GM12878 (cell line): ENCODE results near the gene SELPLG. TPM values are rescaled to one million over a fixed set of nuclear protein-coding genes. Genes with fewer than 3 reads are reported as not detected.

Experiments
- BHLHE40 ChIP-seq, 2 experiments: fragments of 450-650 bp in 1 of 2; IDR thresholded peaks; 2 replicates each; pipeline ENCODE4 v1.6.1; 2011 to 2017; ENCODE audit warnings: low read depth in 2 of 2, borderline replicate concordance in 1 of 2, improper control_type of control experiment in 1 of 2, low read length in 1 of 2, mild to moderate bottlenecking in 1 of 2
- BMI1 ChIP-seq: fragments of 450-650 bp; IDR thresholded peaks from 2 replicates; pipeline ENCODE4 v1.6.1; 2016; ENCODE audit warnings: mild to moderate bottlenecking, moderate library complexity, borderline replicate concordance
- CHD2 ChIP-seq: IDR thresholded peaks from 2 replicates; pipeline ENCODE4 v1.6.1; 2011; ENCODE audit warnings: low read depth, low read length, improper control_type of control experiment, borderline replicate concordance
- EGR1 ChIP-seq, 2 experiments: IDR thresholded peaks; 1 replicate in 1 of 2; 2 replicates in 1 of 2; pipeline ENCODE4 v1.6.1; 2011 to 2012; ENCODE audit warnings: low read depth in 2 of 2, low read length in 2 of 2, borderline replicate concordance in 1 of 2, mild to moderate bottlenecking in 1 of 2, moderate library complexity in 1 of 2
- IKZF2 ChIP-seq, 2 experiments: fragments of 450-650 bp; IDR thresholded peaks; 2 replicates each; pipeline ENCODE4 v1.6.1; 2017; ENCODE audit warnings: mild to moderate bottlenecking in 2 of 2, moderate library complexity in 2 of 2
- NBN ChIP-seq: fragments of 450-650 bp; IDR thresholded peaks from 2 replicates; pipeline ENCODE4 v1.6.1; 2016
- POLR2A ChIP-seq: IDR thresholded peaks from 2 replicates; pipeline ENCODE4 v1.6.1; 2011; ENCODE audit warnings: low read depth, mild to moderate bottlenecking, low read length
- SMC3 ChIP-seq: IDR thresholded peaks from 2 replicates; pipeline ENCODE4 v1.6.1; 2011; ENCODE audit warnings: low read length, improper control_type of control experiment, borderline replicate concordance
- SPI1 ChIP-seq: IDR thresholded peaks from 2 replicates; pipeline ENCODE4 v1.6.1; 2011; ENCODE audit warnings: low read depth, mild to moderate bottlenecking, low read length, moderate library complexity, borderline replicate concordance; ENCODE audit not compliant: insufficient read depth
- ZNF274 ChIP-seq: IDR thresholded peaks from one replicate; pipeline ENCODE4 v1.8.0; 2011; ENCODE audit not compliant: insufficient read length, insufficient read depth
- polyA plus RNA-seq, 11 experiments: library from polyadenylated mRNA; depleted of rRNA in 4 of 11; unstranded in 6 of 11; stranded (reverse) in 5 of 11; fragments of >200 nt; fragmentation: Nextera tagmentation in 4 of 11; fragmentation: Illumina TruSeq in 1 of 11; extraction: Ambion mirVana in 4 of 11; extraction: Trizol in 1 of 11; gene quantifications; 1 replicate in 1 of 11; 2 replicates in 10 of 11; pipeline versions ENCODE4 v1.2.1 to v1.2.3, GENCODE V29; 2011 to 2016; ENCODE audit warnings: inconsistent platforms in 2 of 11, missing spikeins in 2 of 11, low read depth in 1 of 11
- total RNA-seq, 4 experiments: library from RNA; depleted of rRNA in 3 of 4; stranded (reverse); fragments of >200 nt in 3 of 4; fragmentation: Illumina TruSeq in 1 of 4; extraction: Trizol in 1 of 4; gene quantifications; 2 replicates each; pipeline versions ENCODE4 v1.2.1 to v1.2.3, GENCODE V29; 2013 to 2021
- TF ChIP-seq, protein P1 (sequence below): fragments of 450-650 bp; IDR thresholded peaks from 2 replicates; pipeline ENCODE4 v1.6.1; 2017; ENCODE audit warnings: antibody characterized with exemption, mild to moderate bottlenecking, moderate library complexity
- TF ChIP-seq, protein P2 (sequence below): IDR thresholded peaks from 2 replicates; pipeline ENCODE4 v1.6.1; 2012; ENCODE audit warnings: low read depth, low read length, improper control_type of control experiment
- TF ChIP-seq, protein P3 (sequence below), 3 experiments: IDR thresholded peaks in 2 of 3; conservative IDR thresholded peaks in 1 of 3; 2 replicates each; pipeline ENCODE4 v1.5.1; 2011; ENCODE audit warnings: low read depth in 3 of 3, low read length in 3 of 3, mild to moderate bottlenecking in 3 of 3, control low read depth in 2 of 3, moderate library complexity in 2 of 3, inconsistent platforms in 1 of 3, mixed read lengths in 1 of 3; ENCODE audit not compliant: control insufficient read depth in 2 of 3, insufficient read depth in 1 of 3; ENCODE audit errors: extremely low read depth in 1 of 3
- TF ChIP-seq, protein P4 (sequence below): fragments of 450-650 bp; IDR thresholded peaks from 2 replicates; pipeline ENCODE4 v1.6.1; 2017; ENCODE audit warnings: mild to moderate bottlenecking, low read depth, inconsistent platforms; ENCODE audit not compliant: poor library complexity, severe bottlenecking
- TF ChIP-seq, protein P5 (sequence below): fragments of 450-650 bp; IDR thresholded peaks from 2 replicates; pipeline ENCODE4 v1.6.1; 2017; ENCODE audit warnings: mild to moderate bottlenecking

The SELPLG gene
- total and polyA plus RNA-seq, 10 of the 15 experiments (the other 5 are each of a cell fraction or from before 2014, with no cell fraction given): 3.2 to 32.3 (median 23.9) TPM

DNA sequence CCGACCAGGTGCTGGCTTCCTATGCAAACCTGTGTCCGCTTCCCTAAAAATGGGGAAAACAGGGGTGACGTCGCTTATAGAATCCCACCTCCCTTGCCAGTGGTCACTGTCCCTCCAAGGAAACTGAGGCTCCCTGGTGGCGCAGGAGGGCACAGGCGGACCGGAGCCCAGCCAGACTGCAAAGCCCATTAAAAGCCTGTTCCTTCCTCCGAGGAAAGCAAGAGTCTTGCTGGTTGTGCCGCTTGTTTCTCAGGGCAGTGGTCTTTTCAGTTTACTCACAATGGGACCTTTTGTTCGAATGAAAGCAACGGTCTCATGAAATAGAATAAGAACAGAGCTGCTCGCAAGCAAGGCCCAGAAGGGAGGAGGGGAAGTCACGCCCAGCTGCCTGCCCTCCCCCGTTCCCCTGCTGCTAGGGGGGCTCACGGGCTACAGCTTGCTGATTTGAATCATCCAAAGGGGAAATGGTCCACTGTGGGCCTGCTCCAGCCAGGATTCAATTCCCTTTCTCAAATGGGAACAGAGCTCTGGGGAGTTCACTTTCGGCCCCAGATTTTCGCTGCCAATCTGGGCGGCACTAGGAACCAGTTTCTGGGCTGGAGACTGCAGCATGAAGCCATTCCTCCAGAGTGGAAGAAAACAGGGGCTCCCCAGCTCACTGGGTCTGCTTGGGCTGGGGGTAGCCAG, 4.6 kb upstream of the SELPLG start (continued):
- TF ChIP-seq, protein P1, sequence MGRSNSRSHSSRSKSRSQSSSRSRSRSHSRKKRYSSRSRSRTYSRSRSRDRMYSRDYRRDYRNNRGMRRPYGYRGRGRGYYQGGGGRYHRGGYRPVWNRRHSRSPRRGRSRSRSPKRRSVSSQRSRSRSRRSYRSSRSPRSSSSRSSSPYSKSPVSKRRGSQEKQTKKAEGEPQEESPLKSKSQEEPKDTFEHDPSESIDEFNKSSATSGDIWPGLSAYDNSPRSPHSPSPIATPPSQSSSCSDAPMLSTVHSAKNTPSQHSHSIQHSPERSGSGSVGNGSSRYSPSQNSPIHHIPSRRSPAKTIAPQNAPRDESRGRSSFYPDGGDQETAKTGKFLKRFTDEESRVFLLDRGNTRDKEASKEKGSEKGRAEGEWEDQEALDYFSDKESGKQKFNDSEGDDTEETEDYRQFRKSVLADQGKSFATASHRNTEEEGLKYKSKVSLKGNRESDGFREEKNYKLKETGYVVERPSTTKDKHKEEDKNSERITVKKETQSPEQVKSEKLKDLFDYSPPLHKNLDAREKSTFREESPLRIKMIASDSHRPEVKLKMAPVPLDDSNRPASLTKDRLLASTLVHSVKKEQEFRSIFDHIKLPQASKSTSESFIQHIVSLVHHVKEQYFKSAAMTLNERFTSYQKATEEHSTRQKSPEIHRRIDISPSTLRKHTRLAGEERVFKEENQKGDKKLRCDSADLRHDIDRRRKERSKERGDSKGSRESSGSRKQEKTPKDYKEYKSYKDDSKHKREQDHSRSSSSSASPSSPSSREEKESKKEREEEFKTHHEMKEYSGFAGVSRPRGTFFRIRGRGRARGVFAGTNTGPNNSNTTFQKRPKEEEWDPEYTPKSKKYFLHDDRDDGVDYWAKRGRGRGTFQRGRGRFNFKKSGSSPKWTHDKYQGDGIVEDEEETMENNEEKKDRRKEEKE: 0 out of 2 replicates have a peak, but pooled peaks have one; percentile 2
- TF ChIP-seq, protein P2, sequence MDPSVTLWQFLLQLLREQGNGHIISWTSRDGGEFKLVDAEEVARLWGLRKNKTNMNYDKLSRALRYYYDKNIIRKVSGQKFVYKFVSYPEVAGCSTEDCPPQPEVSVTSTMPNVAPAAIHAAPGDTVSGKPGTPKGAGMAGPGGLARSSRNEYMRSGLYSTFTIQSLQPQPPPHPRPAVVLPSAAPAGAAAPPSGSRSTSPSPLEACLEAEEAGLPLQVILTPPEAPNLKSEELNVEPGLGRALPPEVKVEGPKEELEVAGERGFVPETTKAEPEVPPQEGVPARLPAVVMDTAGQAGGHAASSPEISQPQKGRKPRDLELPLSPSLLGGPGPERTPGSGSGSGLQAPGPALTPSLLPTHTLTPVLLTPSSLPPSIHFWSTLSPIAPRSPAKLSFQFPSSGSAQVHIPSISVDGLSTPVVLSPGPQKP: no peak
- no peak for TF ChIP-seq NBN
- no peak for TF ChIP-seq SMC3
- TF ChIP-seq, protein P3, sequence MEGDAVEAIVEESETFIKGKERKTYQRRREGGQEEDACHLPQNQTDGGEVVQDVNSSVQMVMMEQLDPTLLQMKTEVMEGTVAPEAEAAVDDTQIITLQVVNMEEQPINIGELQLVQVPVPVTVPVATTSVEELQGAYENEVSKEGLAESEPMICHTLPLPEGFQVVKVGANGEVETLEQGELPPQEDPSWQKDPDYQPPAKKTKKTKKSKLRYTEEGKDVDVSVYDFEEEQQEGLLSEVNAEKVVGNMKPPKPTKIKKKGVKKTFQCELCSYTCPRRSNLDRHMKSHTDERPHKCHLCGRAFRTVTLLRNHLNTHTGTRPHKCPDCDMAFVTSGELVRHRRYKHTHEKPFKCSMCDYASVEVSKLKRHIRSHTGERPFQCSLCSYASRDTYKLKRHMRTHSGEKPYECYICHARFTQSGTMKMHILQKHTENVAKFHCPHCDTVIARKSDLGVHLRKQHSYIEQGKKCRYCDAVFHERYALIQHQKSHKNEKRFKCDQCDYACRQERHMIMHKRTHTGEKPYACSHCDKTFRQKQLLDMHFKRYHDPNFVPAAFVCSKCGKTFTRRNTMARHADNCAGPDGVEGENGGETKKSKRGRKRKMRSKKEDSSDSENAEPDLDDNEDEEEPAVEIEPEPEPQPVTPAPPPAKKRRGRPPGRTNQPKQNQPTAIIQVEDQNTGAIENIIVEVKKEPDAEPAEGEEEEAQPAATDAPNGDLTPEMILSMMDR (IDR thresholded peaks at IDR 0.05 in 2 of 3, conservative IDR thresholded peaks at IDR 0.05 in 1 of 3; ENCODE audit: control insufficient read depth in 2 of 3, extremely low read depth in 1 of 3, insufficient read depth in 1 of 3, low read depth in 3 of 3, low read length in 3 of 3): no peak
- peak; percentile 22; the same call in 1 of the 2 replicates for TF ChIP-seq POLR2A
- TF ChIP-seq, protein P4, sequence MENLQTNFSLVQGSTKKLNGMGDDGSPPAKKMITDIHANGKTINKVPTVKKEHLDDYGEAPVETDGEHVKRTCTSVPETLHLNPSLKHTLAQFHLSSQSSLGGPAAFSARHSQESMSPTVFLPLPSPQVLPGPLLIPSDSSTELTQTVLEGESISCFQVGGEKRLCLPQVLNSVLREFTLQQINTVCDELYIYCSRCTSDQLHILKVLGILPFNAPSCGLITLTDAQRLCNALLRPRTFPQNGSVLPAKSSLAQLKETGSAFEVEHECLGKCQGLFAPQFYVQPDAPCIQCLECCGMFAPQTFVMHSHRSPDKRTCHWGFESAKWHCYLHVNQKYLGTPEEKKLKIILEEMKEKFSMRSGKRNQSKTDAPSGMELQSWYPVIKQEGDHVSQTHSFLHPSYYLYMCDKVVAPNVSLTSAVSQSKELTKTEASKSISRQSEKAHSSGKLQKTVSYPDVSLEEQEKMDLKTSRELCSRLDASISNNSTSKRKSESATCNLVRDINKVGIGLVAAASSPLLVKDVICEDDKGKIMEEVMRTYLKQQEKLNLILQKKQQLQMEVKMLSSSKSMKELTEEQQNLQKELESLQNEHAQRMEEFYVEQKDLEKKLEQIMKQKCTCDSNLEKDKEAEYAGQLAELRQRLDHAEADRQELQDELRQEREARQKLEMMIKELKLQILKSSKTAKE: no peak
- 0 out of 4 replicates have a peak, but pooled peaks of 1 of the 2 experiments have one; percentile 12 for TF ChIP-seq BHLHE40 (IDR thresholded peaks at IDR 0.05; ENCODE audit: borderline replicate concordance in 1 of 2, low read depth in 2 of 2, low read length in 1 of 2)
- TF ChIP-seq SPI1: peak; percentile 51; the same call in 1 of the 2 replicates
- TF ChIP-seq ZNF274: no peak
- TF ChIP-seq CHD2: peak; percentile 55
- no peak for TF ChIP-seq EGR1 (IDR thresholded peaks at IDR 0.05; ENCODE audit: borderline replicate concordance in 1 of 2, low read depth in 2 of 2, low read length in 2 of 2)
- no peak for TF ChIP-seq BMI1
- TF ChIP-seq, protein P5, sequence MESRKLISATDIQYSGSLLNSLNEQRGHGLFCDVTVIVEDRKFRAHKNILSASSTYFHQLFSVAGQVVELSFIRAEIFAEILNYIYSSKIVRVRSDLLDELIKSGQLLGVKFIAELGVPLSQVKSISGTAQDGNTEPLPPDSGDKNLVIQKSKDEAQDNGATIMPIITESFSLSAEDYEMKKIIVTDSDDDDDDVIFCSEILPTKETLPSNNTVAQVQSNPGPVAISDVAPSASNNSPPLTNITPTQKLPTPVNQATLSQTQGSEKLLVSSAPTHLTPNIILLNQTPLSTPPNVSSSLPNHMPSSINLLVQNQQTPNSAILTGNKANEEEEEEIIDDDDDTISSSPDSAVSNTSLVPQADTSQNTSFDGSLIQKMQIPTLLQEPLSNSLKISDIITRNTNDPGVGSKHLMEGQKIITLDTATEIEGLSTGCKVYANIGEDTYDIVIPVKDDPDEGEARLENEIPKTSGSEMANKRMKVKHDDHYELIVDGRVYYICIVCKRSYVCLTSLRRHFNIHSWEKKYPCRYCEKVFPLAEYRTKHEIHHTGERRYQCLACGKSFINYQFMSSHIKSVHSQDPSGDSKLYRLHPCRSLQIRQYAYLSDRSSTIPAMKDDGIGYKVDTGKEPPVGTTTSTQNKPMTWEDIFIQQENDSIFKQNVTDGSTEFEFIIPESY: no peak
- TF ChIP-seq IKZF2 (IDR thresholded peaks at IDR 0.05): peak in 1 of 2 experiments; percentile 61; a peak in 3 of 4 replicates
